Measurements from ENCODE around the gene NSD1. TPM values are rescaled to one million over a fixed set of nuclear protein-coding genes. Genes with fewer than 3 reads are reported as not detected.
A peak's percentile ranks its signal among the peaks of the same experiment; 100 is the strongest.

Gene NSD1
- total RNA-seq, 1 donor from 2014 or later = 59.1 TPM

GRCh38 chr5:177307544-177308363 is 174.2 kb downstream of the NSD1 start:
- no peak for DNase-seq (ENCODE audit: low read depth)

GRCh38 chr5:177308740-177309139 is 175.2 kb downstream of the NSD1 start:
- no peak for DNase-seq (ENCODE audit: low read depth)

DNA sequence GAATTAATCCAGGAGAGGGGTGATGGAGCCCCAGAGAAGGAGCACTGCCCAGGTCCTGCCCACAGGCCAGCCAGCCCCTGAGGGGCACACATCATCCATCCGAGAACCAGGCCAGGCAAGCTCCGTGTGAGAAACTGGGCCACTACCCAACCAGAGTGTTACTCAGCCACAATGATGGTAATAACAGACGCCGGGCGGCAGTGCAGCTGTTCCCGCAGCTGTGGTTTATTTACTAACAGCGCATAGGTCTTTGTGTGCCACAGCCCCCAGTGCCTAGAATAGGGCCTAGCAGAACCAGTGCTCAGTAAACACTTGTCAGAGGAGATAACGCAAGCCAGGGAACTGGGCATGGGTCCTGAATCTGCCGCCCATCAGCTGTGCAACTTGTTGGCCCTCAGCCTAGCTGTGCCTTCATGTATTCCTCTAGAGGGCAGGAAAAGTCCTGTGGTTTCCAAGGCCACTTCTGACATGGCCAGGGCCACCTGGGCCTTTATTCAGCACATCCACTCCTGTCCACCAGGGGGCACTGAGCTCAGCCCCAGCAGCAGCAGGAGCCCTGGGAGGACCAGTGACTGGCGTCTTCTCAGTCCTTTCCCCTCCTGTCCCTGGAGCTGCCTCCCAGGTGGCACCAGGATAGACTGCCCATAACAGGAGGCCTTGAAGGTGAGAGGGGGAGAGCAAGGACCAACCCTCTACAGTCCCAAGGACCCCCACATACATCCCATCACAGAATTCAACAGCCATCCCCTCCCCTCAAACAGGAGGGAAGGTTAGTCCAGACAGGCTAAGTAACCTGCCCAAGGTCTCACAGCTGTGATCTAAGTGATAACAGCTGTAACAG is 176.0 kb downstream of the NSD1 start:
- DNase-seq (ENCODE audit: low read depth) = peak; percentile 69

- no peak for DNase-seq (ENCODE audit: low read depth)
These were observed 176.8 kb downstream of the NSD1 start for GRCh38 chr5:177310332-177310731.

DNA sequence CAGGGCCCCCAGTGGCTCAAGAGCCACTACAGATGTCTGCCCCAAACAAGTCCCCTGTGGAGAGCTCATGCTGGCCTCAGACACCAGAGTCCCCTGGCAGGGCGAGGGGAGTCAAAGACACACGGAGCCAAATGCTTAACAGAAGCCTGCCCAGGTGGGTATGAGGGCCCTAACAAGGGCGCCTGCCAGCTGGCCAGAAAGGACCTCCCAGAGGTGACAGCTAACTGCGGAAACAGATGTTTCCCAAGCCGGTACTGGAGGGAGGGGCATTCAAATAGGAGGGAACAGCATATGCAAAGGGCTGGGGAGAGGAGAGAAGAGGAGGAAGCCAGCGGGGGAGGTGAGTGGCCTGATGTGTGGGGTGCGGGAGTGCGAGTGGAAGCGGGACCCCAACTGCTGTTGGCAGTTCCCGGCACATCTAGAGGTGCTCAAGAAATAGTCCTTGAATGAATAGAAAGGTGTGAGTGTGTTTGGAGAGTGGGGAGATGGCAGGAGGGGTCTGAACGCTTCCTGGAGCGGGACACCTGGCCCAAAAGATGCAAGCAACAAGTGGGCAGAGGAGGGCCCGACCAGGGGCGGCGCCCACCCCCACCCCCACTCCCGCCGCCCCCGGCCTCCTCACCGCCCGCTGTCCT is 177.3 kb downstream of the NSD1 start:
- DNase-seq (ENCODE audit: low read depth) = no peak

GRCh38 chr5:177311392-177311722 is 177.8 kb downstream of the NSD1 start:
- DNase-seq (ENCODE audit: low read depth) = no peak

GRCh38 chr5:177311723-177312648 is 178.4 kb downstream of the NSD1 start, which contains the start of gene MXD3:
MXD3 (minus strand) TSS chr5:177311898; CDS start chr5:177311830, 68 bp downstream.
- DNase-seq (ENCODE audit: low read depth) = peak; percentile 83

- DNase-seq (ENCODE audit: low read depth) = peak; percentile 23
These were observed 179.1 kb downstream of the NSD1 start for GRCh38 chr5:177312649-177313181.

- DNase-seq (ENCODE audit: low read depth) = no peak
These were observed 180.1 kb downstream of the NSD1 start for GRCh38 chr5:177313561-177314259.

- DNase-seq (ENCODE audit: low read depth) = no peak
These were observed 181.1 kb downstream of the NSD1 start for GRCh38 chr5:177314376-177315342.

- no peak for DNase-seq (ENCODE audit: low read depth)
These were observed 181.8 kb downstream of the NSD1 start for GRCh38 chr5:177315411-177315810.

- no peak for DNase-seq (ENCODE audit: low read depth)
These were observed 182.4 kb downstream of the NSD1 start for GRCh38 chr5:177316005-177316404.

- peak; percentile 81 for DNase-seq (ENCODE audit: low read depth)
These were observed 184.4 kb downstream of the NSD1 start for GRCh38 chr5:177317959-177318377.

GRCh38 chr5:177319913-177320588 is 186.5 kb downstream of the NSD1 start:
- DNase-seq (ENCODE audit: low read depth) = no peak

DNA sequence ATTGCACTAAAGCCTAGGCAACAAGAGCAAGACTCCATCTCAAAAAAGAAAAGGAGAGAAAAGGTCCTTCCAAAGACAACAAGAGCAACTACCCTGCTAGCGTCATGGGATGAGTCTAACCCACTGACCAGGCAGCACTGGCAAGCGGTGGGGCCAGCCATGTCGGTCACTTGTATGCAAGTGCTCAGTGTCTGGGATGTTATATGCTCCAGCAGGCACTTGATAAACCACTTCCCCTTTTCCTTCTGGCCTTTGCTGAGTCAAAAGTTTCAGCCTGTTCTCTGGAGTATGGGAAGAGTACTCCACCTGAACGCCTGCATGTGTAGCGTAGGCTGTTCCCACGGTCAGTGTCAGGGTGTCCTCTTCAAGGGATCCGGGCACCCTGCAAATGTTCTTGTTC is 187.3 kb downstream of the NSD1 start:
- no peak for DNase-seq (ENCODE audit: low read depth)

GRCh38 chr5:177325868-177326381 is 192.4 kb downstream of the NSD1 start:
- DNase-seq (ENCODE audit: low read depth) = peak; percentile 91

DNA sequence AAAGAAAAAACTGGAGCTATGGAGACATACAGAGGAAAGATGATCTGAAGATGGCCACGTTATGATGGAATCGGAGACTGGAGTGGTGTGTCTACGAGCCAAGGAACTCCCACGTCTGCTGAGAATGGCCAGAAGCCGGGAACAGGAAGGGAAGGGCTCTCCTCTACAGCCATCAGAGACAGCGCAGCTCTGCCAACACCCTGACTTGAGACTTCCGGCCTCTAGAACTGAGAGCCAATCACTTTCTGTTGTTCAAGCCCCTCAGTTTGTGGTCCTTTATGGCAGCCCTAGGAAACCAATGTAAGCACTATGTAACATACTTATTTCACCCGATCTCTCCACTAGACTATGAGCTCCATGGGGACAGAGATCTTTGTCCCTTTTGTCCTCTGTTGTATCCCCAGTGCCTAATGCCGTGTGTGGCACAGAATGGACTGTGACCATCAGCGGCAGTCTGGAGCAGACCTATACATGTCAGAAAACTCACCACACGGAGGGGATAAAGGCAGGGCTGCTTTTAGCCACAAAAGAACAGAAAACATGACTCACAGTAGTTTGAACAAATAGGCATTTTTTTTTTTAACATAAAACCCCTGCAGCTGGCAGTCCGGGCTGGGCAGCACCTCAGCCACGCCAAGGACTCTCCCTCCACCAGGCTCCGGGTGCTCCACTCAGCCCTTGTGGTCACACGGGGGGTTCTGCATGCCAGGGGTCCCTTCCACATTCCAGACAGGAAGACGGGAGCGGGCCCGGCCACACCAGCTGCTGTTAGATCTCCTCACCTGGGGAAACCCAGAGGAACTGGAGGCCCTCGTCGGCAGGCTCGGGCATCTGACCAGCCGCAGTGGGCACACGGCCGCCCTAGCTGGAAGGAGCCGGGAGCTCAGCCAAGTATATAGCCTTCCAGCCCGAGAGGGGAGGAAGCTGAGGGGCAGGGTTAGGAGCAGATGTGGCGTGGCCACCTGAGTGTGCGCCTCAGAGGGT is 194.3 kb downstream of the NSD1 start:
- peak; percentile 65 for DNase-seq (ENCODE audit: low read depth)

Measured in renal cortical epithelial cell (primary cell).